HepG2 (cell line): ENCODE data around the gene DSTYK. TPM values are rescaled to one million over a fixed set of nuclear protein-coding genes. Genes with fewer than 3 reads are reported as not detected.

Experiments used
- ATAC-seq: fragments of 200-7000 bp; cut with Tn5 transposase; 3 replicates; pipeline ENCODE4 v1.9.1; 2020; ENCODE audit warnings: mild to moderate bottlenecking, moderate library complexity
- BruUV-seq: library from RNA; stranded (reverse); fragments of 400-500 nt; replicated peaks from 2 replicates; lab custom pipeline; 2021; lab: Mats Ljungman, UMichigan
- CTCF ChIA-PET: fragments of 300-600 bp; formaldehyde crosslinking; extraction: SDS; loops from one replicate; lab custom pipeline; 2021; ENCODE audit warnings: low total read pairs, inconsistent platforms, low intra/inter-chr PET ratio; lab: Yijun Ruan, JAX
- POLR2A ChIA-PET: fragments of 350-600 bp; sonication (Branson Sonifier 250); formaldehyde crosslinking; loops from one replicate; lab custom pipeline; 2020; ENCODE audit warnings: antibody characterized with exemption, inconsistent platforms; lab: Yijun Ruan, JAX
- DNase-seq: peaks from one replicate; pipeline ENCODE4 v3.0.0-alpha.2; 2015; ENCODE audit warnings: low spot score
- FAIRE-seq: peaks from 3 replicates; lab custom pipeline; 2011; peaks lifted over from hg19 to GRCh38; lab: Jason Lieb, UNC
- H2AFZ ChIP-seq: one replicate; pipeline ENCODE4 v1.6.1; 2011; ENCODE audit warnings: low read length, inconsistent platforms
- H3K27ac ChIP-seq: fragments of 300-600 bp; 3 replicates; pipeline ENCODE4 v1.8.0; 2011; ENCODE audit warnings: mixed run types, mild to moderate bottlenecking, mixed read lengths, low read length, inconsistent platforms; ENCODE audit not compliant: insufficient read depth; ENCODE audit errors: extremely low read length
- H3K27me3 ChIP-seq, 2 experiments: fragments of 200-600 bp in 1 of 2; 2 replicates in 1 of 2; 3 replicates in 1 of 2; pipeline versions ENCODE4 v1.6.0 to v1.8.0; 2011; ENCODE audit warnings: low read length in 2 of 2, mild to moderate bottlenecking in 2 of 2, moderate library complexity in 2 of 2, inconsistent platforms in 1 of 2; ENCODE audit not compliant: insufficient read depth in 2 of 2, control insufficient read depth in 1 of 2
- H3K36me3 ChIP-seq, 2 experiments: fragments of 200-600 bp in 1 of 2; replicated peaks in 1 of 2; 2 replicates in 1 of 2; 3 replicates in 1 of 2; pipeline versions ENCODE4 v1.5.1 to v1.8.0; 2011; ENCODE audit warnings: low read length in 2 of 2, inconsistent platforms in 1 of 2; ENCODE audit not compliant: insufficient read depth in 2 of 2, control insufficient read depth in 1 of 2
- H3K4me1 ChIP-seq: 2 replicates; pipeline ENCODE4 v1.5.1; 2012; ENCODE audit warnings: low read length, inconsistent platforms; ENCODE audit not compliant: insufficient read depth
- H3K4me2 ChIP-seq: 2 replicates; pipeline ENCODE4 v1.6.0; 2011; ENCODE audit warnings: low read depth, low read length, inconsistent platforms
- H3K4me3 ChIP-seq, 3 experiments: fragments of 200-600 bp in 1 of 3; sonication (generic), shearing (Covaris generic) in 1 of 3; replicated peaks in 1 of 3; 2 replicates each; pipeline ENCODE4 v1.5.1; 2011 to 2016; ENCODE audit warnings: low read length in 3 of 3, inconsistent platforms in 2 of 3, low read depth in 2 of 3, mild to moderate bottlenecking in 2 of 3, control low read depth in 1 of 3, mixed read lengths in 1 of 3; ENCODE audit not compliant: insufficient read depth in 1 of 3
- H3K79me2 ChIP-seq: one replicate; pipeline ENCODE4 v1.6.1; 2011; ENCODE audit warnings: low read length, inconsistent platforms; ENCODE audit not compliant: insufficient read depth
- H3K9ac ChIP-seq: 2 replicates; pipeline ENCODE4 v1.6.0; 2011; ENCODE audit warnings: mild to moderate bottlenecking, low read depth, low read length, inconsistent platforms; ENCODE audit not compliant: insufficient read depth
- H3K9me3 ChIP-seq: 2 replicates; pipeline ENCODE4 v1.5.1; 2012; ENCODE audit warnings: mild to moderate bottlenecking, low read length
- H4K20me1 ChIP-seq: 2 replicates; pipeline ENCODE4 v1.6.0; 2011; ENCODE audit warnings: inconsistent platforms, mild to moderate bottlenecking, low read length, moderate library complexity; ENCODE audit not compliant: insufficient read depth
- MAF1 ChIP-seq: sonication (generic); formaldehyde crosslinking; IDR thresholded peaks from 2 replicates; pipeline ENCODE4 v1.5.0; 2020; ENCODE audit warnings: missing genetic modification reagents, borderline replicate concordance
- NCOA1 ChIP-seq: sonication (generic); formaldehyde crosslinking; IDR thresholded peaks from 2 replicates; pipeline ENCODE4 v1.9.0; 2021; ENCODE audit warnings: missing genetic modification reagents
- SOX6 ChIP-seq, 2 experiments: fragments of 450-650 bp in 1 of 2; sonication (generic) in 1 of 2; formaldehyde crosslinking in 1 of 2; IDR thresholded peaks; 2 replicates each; pipeline versions ENCODE4 v1.4.0 to v1.6.1; 2017 to 2020; ENCODE audit warnings: antibody characterized with exemption in 1 of 2, mild to moderate bottlenecking in 1 of 2, missing genetic modification reagents in 1 of 2
- ZMAT3 ChIP-seq: sonication (generic); formaldehyde crosslinking; conservative IDR thresholded peaks from 2 replicates; pipeline ENCODE4 v1.7.0; 2021; ENCODE audit warnings: missing genetic modification reagents
- ZMYM3 ChIP-seq: sonication (generic); formaldehyde crosslinking; IDR thresholded peaks from 2 replicates; pipeline ENCODE4 v1.5.1; 2020; ENCODE audit warnings: mild to moderate bottlenecking, missing genetic modification reagents
- ZNF34 ChIP-seq: sonication (generic); formaldehyde crosslinking; IDR thresholded peaks from 2 replicates; pipeline ENCODE4 v1.4.0; 2020; ENCODE audit warnings: mild to moderate bottlenecking, missing genetic modification reagents, borderline replicate concordance
- WGBS: methylation state at CpG from one replicate; pipeline ENCODE4 v1.1.6; 2017; ENCODE audit warnings: low lambda C conversion rate; 5-methylcytosine and 5-hydroxymethylcytosine counted together
- in situ Hi-C: cut with HindIII; loops from 2 replicates; pipeline ENCODE4 v1.10.0; 2017; ENCODE audit warnings: low pct_unique_long_range_greater_than_20kb; ENCODE audit not compliant: extremely low pct_ligation_motif_present
- intact Hi-C: fragments of 100-400 bp; cut with micrococcal nuclease; formaldehyde crosslinking; loops from one replicate; pipeline ENCODE4 v1.10.0; 2022; ENCODE audit not compliant: unreplicated experiment
- polyA plus RNA-seq, 8 experiments: library from polyadenylated mRNA; depleted of rRNA in 3 of 8; stranded (reverse) in 7 of 8; unstranded in 1 of 8; fragments of >200 nt; fragmentation: Illumina TruSeq in 4 of 8; extraction: Trizol in 4 of 8; gene quantifications; 2 replicates each; pipeline versions ENCODE4 v1.2.1 to v1.2.3, GENCODE V29; 2011 to 2016; ENCODE audit warnings: low read depth in 4 of 8, missing spikeins in 1 of 8, mixed read lengths in 1 of 8; ENCODE audit not compliant: insufficient read depth in 1 of 8
- total RNA-seq, 5 experiments: library from RNA; depleted of rRNA; stranded (reverse); fragments of >200 nt; fragmentation: Illumina TruSeq; extraction: Trizol; gene quantifications; 2 replicates each; pipeline ENCODE4 v1.2.3, GENCODE V29; 2016; ENCODE audit warnings: low read depth in 1 of 5
- TF ChIP-seq, protein P1 (sequence below): sonication (generic); formaldehyde crosslinking; IDR thresholded peaks from 2 replicates; pipeline ENCODE4 v1.9.0; 2021; ENCODE audit warnings: missing genetic modification reagents, mild to moderate bottlenecking, borderline replicate concordance
- TF ChIP-seq, protein P2 (sequence below): IDR thresholded peaks from 2 replicates; pipeline ENCODE4 v1.6.1; 2016; ENCODE audit warnings: missing compliant biosample characterization, missing genetic modification reagents, borderline replicate concordance
- TF ChIP-seq, protein P3 (sequence below), 2 experiments: sonication (generic) in 1 of 2; formaldehyde crosslinking in 1 of 2; IDR thresholded peaks; 2 replicates each; pipeline versions ENCODE4 v1.6.1 to v1.9.0; 2014 to 2022; ENCODE audit warnings: antibody characterized with exemption in 1 of 2, borderline replicate concordance in 1 of 2, inconsistent platforms in 1 of 2, low read depth in 1 of 2, missing genetic modification reagents in 1 of 2

Gene DSTYK
- total and polyA plus RNA-seq, 2 of the 13 experiments (the other 11 are each of a cell fraction or from before 2014, with no cell fraction given), result 2.6 to 4.8 TPM

DNA sequence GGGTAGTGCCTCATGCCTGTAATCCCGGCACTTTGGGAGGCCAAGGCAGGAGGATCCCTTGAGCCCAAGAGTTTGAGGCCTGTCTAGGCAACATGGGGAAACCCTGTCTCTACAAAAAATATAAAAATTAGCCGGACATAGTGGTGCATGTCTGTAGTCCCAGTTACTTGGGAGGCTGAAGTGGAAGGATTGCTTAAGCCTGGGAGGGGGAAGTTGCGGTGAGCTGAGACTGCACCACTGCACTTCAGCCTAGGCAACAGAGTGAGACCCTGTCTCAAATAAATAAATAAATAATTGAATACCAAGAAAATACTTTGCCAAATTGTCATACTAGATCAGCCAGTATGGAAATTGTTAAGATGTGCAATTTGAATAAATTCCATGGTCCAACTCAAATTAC, 83.9 kb downstream of the DSTYK start:
- intact Hi-C loops (no loop called here), in situ Hi-C loops (no loop called here)
- DNase-seq (no peak), ATAC-seq (no peak), FAIRE-seq (no peak)
- Histone ChIP-seq H3K9me3 (no peaks in the 10 kb centered on the region), H3K27me3 (no peaks in the 10 kb centered on the region), H3K36me3 (no peaks in the 10 kb centered on the region), H2AFZ (no peak overlapping the region), H3K27ac (no peak overlapping the region), H3K9ac (no peak overlapping the region), H3K4me1 (peaks cover 19% of the 10 kb centered on the region), H4K20me1 (no peaks in the 10 kb centered on the region), H3K4me2 (no peak overlapping the region), H3K79me2 (no peaks in the 10 kb centered on the region), H3K4me3 (no peak overlapping the region)
- POLR2A ChIA-PET, result no interaction called here
- TF ChIP-seq ZMAT3 (no peak), ZNF34 (CRISPR knock-in tag) (no peak), NCOA1 (CRISPR knock-in tag) (no peak), MAF1 (CRISPR knock-in tag) (no peak)
- TF ChIP-seq, protein P1, sequence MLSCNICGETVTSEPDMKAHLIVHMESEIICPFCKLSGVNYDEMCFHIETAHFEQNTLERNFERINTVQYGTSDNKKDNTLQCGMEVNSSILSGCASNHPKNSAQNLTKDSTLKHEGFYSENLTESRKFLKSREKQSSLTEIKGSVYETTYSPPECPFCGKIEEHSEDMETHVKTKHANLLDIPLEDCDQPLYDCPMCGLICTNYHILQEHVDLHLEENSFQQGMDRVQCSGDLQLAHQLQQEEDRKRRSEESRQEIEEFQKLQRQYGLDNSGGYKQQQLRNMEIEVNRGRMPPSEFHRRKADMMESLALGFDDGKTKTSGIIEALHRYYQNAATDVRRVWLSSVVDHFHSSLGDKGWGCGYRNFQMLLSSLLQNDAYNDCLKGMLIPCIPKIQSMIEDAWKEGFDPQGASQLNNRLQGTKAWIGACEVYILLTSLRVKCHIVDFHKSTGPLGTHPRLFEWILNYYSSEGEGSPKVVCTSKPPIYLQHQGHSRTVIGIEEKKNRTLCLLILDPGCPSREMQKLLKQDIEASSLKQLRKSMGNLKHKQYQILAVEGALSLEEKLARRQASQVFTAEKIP, result no peak
- BruUV-seq, result no TSS peak
- CTCF ChIA-PET, result no interaction called here
- 54% methylated on average over 3 of the region's 3 CpGs for WGBS

DNA sequence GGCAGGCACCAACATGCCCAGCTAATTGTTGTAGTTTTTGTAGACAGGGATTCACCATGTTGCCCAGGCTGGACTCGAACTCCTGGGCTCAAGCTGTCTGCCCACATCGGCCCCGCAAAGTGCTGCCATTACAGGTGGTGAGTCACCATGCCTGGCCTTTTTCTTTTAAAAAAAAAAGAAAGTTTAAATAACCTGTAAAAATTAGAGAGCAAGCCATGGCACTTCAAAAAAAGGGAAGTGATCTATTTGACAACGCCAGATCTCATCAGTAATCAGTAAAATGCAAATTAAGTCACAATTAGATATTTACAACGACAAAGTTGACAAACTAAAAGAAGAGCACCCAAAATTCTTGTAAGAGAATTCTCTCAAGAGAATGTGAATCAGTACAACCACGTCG, 86.8 kb downstream of the DSTYK start:
- no peak overlapping the region for H2AFZ ChIP-seq
- no peaks in the 10 kb centered on the region for H3K9me3 ChIP-seq
- no peaks in the 10 kb centered on the region; a peak in 1 of 5 replicates for H3K27me3 ChIP-seq
- in situ Hi-C loops, result no loop called here
- ATAC-seq (no peak), FAIRE-seq (no peak), DNase-seq (no peak)
- no peak overlapping the region for H3K27ac ChIP-seq
- BruUV-seq, result no TSS peak
- peaks cover 26% of the 10 kb centered on the region for H3K4me1 ChIP-seq
- CTCF ChIA-PET, result no interaction called here
- no peak overlapping the region for H3K4me3 ChIP-seq
- intact Hi-C loops, result loop anchor here (5.0 kb wide), 2 partner anchors 133 to 193 kb away; no protein-coding TSS in a partner anchor
- peak overlapping the region; percentile 2; the same call in 1 of the 2 replicates for H3K4me2 ChIP-seq
- POLR2A ChIA-PET, result no interaction called here
- 30% methylated on average over 7 of the region's 7 CpGs for WGBS
- H3K79me2 ChIP-seq, result peaks cover 21% of the 10 kb centered on the region
- no peak overlapping the region for H3K9ac ChIP-seq
- H3K36me3 ChIP-seq, result no peaks in the 10 kb centered on the region
- no peaks in the 10 kb centered on the region for H4K20me1 ChIP-seq
- TF ChIP-seq, protein P2, sequence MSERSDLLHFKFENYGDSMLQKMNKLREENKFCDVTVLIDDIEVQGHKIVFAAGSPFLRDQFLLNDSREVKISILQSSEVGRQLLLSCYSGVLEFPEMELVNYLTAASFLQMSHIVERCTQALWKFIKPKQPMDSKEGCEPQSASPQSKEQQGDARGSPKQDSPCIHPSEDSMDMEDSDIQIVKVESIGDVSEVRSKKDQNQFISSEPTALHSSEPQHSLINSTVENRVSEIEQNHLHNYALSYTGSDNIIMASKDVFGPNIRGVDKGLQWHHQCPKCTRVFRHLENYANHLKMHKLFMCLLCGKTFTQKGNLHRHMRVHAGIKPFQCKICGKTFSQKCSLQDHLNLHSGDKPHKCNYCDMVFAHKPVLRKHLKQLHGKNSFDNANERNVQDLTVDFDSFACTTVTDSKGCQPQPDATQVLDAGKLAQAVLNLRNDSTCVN (CRISPR knock-in tag), result no peak
- TF ChIP-seq ZMYM3 (CRISPR knock-in tag), result no peak
- no peak for TF ChIP-seq SOX6 (IDR thresholded peaks at IDR 0.05)
- no peak for TF ChIP-seq SOX6 (CRISPR knock-in tag; IDR thresholded peaks at IDR 0.05)
- TF ChIP-seq, protein P3, sequence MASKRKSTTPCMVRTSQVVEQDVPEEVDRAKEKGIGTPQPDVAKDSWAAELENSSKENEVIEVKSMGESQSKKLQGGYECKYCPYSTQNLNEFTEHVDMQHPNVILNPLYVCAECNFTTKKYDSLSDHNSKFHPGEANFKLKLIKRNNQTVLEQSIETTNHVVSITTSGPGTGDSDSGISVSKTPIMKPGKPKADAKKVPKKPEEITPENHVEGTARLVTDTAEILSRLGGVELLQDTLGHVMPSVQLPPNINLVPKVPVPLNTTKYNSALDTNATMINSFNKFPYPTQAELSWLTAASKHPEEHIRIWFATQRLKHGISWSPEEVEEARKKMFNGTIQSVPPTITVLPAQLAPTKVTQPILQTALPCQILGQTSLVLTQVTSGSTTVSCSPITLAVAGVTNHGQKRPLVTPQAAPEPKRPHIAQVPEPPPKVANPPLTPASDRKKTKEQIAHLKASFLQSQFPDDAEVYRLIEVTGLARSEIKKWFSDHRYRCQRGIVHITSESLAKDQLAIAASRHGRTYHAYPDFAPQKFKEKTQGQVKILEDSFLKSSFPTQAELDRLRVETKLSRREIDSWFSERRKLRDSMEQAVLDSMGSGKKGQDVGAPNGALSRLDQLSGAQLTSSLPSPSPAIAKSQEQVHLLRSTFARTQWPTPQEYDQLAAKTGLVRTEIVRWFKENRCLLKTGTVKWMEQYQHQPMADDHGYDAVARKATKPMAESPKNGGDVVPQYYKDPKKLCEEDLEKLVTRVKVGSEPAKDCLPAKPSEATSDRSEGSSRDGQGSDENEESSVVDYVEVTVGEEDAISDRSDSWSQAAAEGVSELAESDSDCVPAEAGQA (IDR thresholded peaks at IDR 0.05; ENCODE audit: low read depth), result no peak
- TF ChIP-seq, protein P3 (CRISPR knock-in tag; IDR thresholded peaks at IDR 0.05; ENCODE audit: borderline replicate concordance), result no peak
